HG03457 (cell line): Measurements from ENCODE around the gene CPPED1.

Experiments
- ATAC-seq: cut with Tn5 transposase; IDR thresholded peaks from one replicate; pipeline ENCODE4 v1.9.1; 2021; ENCODE audit warnings: moderate number of reproducible peaks; ENCODE audit not compliant: unreplicated experiment

The CPPED1 gene

GRCh38 chr16:12688951-12689850 is 114.5 kb downstream of the CPPED1 start:
- no peak for ATAC-seq

GRCh38 chr16:12685806-12686205 is 117.9 kb downstream of the CPPED1 start:
- no peak for ATAC-seq

GRCh38 chr16:12682432-12683165 is 121.1 kb downstream of the CPPED1 start:
- no peak for ATAC-seq

GRCh38 chr16:12681653-12682052 is 122.0 kb downstream of the CPPED1 start:
- ATAC-seq, result no peak

GRCh38 chr16:12680531-12680930 is 123.2 kb downstream of the CPPED1 start:
- ATAC-seq, result no peak

- ATAC-seq, result no peak
Observed at GRCh38 chr16:12679660-12680272, 123.9 kb downstream of the CPPED1 start.

- ATAC-seq, result no peak
Observed at GRCh38 chr16:12678983-12679382, 124.7 kb downstream of the CPPED1 start.

GRCh38 chr16:12677502-12677901 is 126.2 kb downstream of the CPPED1 start:
- no peak for ATAC-seq

- no peak for ATAC-seq
Observed at GRCh38 chr16:12675852-12676251, 127.8 kb downstream of the CPPED1 start.

- no peak for ATAC-seq
Observed at GRCh38 chr16:12675046-12675445, 128.6 kb downstream of the CPPED1 start.

GRCh38 chr16:12674524-12674923 is 129.2 kb downstream of the CPPED1 start:
- no peak for ATAC-seq

GRCh38 chr16:12674071-12674470 is 129.6 kb downstream of the CPPED1 start:
- ATAC-seq, result no peak

GRCh38 chr16:12673466-12673865 is 130.2 kb downstream of the CPPED1 start:
- ATAC-seq, result no peak

GRCh38 chr16:12672986-12673385 is 130.7 kb downstream of the CPPED1 start:
- ATAC-seq, result no peak

GRCh38 chr16:12669908-12670307 is 133.8 kb downstream of the CPPED1 start:
- ATAC-seq, result no peak

- no peak for ATAC-seq
Observed at GRCh38 chr16:12667909-12668308, 135.8 kb downstream of the CPPED1 start.

GRCh38 chr16:12664164-12664733 is 139.4 kb downstream of the CPPED1 start:
- ATAC-seq, result no peak

- ATAC-seq, result no peak
Observed at GRCh38 chr16:12661656-12662172, 142.0 kb downstream of the CPPED1 start.

- no peak for ATAC-seq
Observed at GRCh38 chr16:12659871-12660270, 143.8 kb downstream of the CPPED1 start.

GRCh38 chr16:12658506-12658905 is 145.2 kb downstream of the CPPED1 start:
- no peak for ATAC-seq

GRCh38 chr16:12655537-12655936 is 148.2 kb downstream of the CPPED1 start:
- no peak for ATAC-seq
